Measurements from ENCODE around the gene BFAR. TPM values are rescaled to one million over a fixed set of nuclear protein-coding genes. Genes with fewer than 3 reads are reported as not detected.
"Not testable (repeated sequence)": the region's sequence is repeated elsewhere in the genome, so short reads cannot be mapped to it uniquely, and the experiment has no call there.

BFAR gene
- polyA plus RNA-seq, 1 of the 3 experiments (the other 2 are of a cell fraction), result 48.3 TPM

DNA sequence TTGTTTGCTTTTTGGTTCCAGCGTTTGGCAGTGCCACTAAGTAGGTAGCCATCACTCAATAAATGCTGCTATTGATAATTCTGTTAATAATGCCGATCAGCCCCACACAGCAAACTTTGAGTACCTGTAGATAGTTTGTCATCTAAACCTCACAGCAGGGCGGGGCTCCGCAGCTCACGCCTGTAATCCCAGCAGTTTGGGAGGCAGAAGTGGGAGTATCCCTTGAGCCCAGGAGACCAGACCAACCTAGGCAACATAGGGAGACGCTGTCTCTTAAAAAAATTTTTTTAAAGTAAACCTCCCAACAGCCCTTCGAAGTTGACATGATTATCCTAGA lies 1.6 kb downstream of the BFAR start:
- POLR2A ChIA-PET, result interaction anchor here (0.8 kb wide), 1 partner anchor 9 kb away, joined by 3 read pairs; no protein-coding TSS in a partner anchor
- peaks cover 4 to 27% of the 10 kb centered on the region in 2 experiments for H3K36me3 ChIP-seq (replicated peaks in 1 of 2; ENCODE audit: control insufficient read depth in 1 of 2, insufficient read depth in 2 of 2, low read length in 1 of 2)
- CTCF ChIA-PET, result no interaction called here
- TF ChIP-seq RFX5 (IDR thresholded peaks at IDR 0.05; ENCODE audit: low read length) (no peak), EZH2phosphoT487 (IDR thresholded peaks at IDR 0.05; ENCODE audit: borderline replicate concordance, low read depth) (no peak), GABPA (IDR thresholded peaks at IDR 0.05; ENCODE audit: low read depth) (no peak)
- peak overlapping the region; percentile 88 to 98 for H3K4me3 ChIP-seq (ENCODE audit: low read depth in 2 of 2, low read length in 1 of 2)
- no peaks in the 10 kb centered on the region for H3K9me3 ChIP-seq
- no peaks in the 10 kb centered on the region for H3K27me3 ChIP-seq (ENCODE audit: insufficient read depth)
- H3F3A ChIP-seq (replicated peaks; ENCODE audit: insufficient read depth), result peaks cover 11% of the 10 kb centered on the region
- H2AFZ ChIP-seq (ENCODE audit: low read depth), result no peak overlapping the region
- H3K9me2 ChIP-seq, result no peaks in the 10 kb centered on the region
- peak overlapping the region; percentile 98; the same call in 1 of the 2 replicates for H3K9ac ChIP-seq
- 55% methylated on average over 7 of the region's 7 CpGs for WGBS (ENCODE audit: low lambda C conversion rate)
- peaks cover 73% of the 10 kb centered on the region for H3K79me2 ChIP-seq (ENCODE audit: insufficient read depth)
- peaks cover 12% of the 10 kb centered on the region in 2 experiments; a peak in 2 of 4 replicates for H3K4me1 ChIP-seq (ENCODE audit: control insufficient read depth in 1 of 2, insufficient read depth in 2 of 2, low read depth in 1 of 2, low read length in 1 of 2)
- H3K27ac ChIP-seq (ENCODE audit: low read depth in 2 of 2, low read length in 1 of 2), result peak overlapping the region in 1 of 2 experiments; percentile 90; a peak in 1 of 4 replicates
- H3K4me2 ChIP-seq, result peak overlapping the region; percentile 96
- no peak for DNase-seq
- peaks cover 59% of the 10 kb centered on the region for H4K20me1 ChIP-seq (ENCODE audit: insufficient read depth)

- peaks cover 4 to 36% of the 10 kb centered on the region in 2 experiments for H3K36me3 ChIP-seq (replicated peaks in 1 of 2; ENCODE audit: control insufficient read depth in 1 of 2, insufficient read depth in 2 of 2, low read length in 1 of 2)
- POLR2A ChIA-PET, result interaction anchor here (0.6 kb wide), 1 partner anchor 33 kb away, joined by 7 read pairs; no protein-coding TSS in a partner anchor
Measured at GRCh38 chr16:14635395-14636165, 2.8 kb downstream of the BFAR start.

DNA sequence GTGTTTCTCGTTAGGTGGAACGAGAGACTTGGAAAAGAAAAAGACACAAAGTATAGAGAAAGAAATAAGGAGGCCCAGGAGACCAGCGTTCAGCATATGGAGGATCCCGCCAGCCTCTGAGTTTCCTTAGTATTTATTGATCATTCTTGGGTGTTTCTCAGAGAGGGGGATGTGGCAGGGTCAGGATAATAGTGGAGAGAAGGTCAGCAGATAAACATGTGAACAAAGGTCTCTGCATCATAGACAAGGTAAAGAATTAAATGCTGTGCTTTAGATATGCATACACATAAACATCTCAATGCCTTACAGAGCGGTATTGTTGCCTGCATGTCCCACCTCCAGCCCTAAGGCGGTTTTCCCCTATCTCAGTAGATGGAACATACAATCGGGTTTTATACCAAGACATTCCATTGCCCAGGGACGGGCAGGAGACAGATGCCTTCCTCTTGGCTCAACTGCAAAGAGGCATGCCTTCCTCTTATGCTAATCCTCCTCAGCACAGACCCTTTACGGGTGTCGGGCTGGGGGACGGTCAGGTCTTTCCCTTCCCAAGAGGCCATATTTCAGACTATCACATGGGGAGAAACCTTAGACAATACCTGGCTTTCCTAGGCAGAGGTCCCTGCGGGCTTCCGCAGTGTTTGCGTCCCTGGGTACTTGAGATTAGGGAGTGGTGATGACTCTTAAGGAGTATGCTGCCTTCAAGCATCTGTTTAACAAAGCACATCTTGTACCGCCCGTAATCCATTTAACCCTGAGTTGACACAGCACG lies 3.6 kb downstream of the BFAR start:
- POLR2A ChIA-PET, result not testable (repeated sequence)
- H3K36me3 ChIP-seq (replicated peaks in 1 of 2; ENCODE audit: control insufficient read depth in 1 of 2, insufficient read depth in 2 of 2, low read length in 1 of 2), result peaks cover 4 to 42% of the 10 kb centered on the region in 2 experiments

More at GRCh38 chr16:14635395-14636165, 2.8 kb downstream of the BFAR start:
- Histone ChIP-seq H3K9me2 (no peaks in the 10 kb centered on the region), H3K9ac (no peak overlapping the region), H3K4me1 (ENCODE audit: control insufficient read depth in 1 of 2, insufficient read depth in 2 of 2, low read depth in 1 of 2, low read length in 1 of 2) (peaks cover 8 to 9% of the 10 kb centered on the region in 2 experiments; a peak in 2 of 4 replicates), H3K4me2 (0 out of 2 replicates have a peak overlapping the region, but pooled peaks have one; percentile 96), H3F3A (replicated peaks; ENCODE audit: insufficient read depth) (peaks cover 8% of the 10 kb centered on the region), H3K79me2 (ENCODE audit: insufficient read depth) (peaks cover 79% of the 10 kb centered on the region), H3K27ac (ENCODE audit: low read depth in 2 of 2, low read length in 1 of 2) (no peak overlapping the region), H3K4me3 (ENCODE audit: low read depth in 2 of 2, low read length in 1 of 2) (no peak overlapping the region), H3K9me3 (no peaks in the 10 kb centered on the region), H4K20me1 (ENCODE audit: insufficient read depth) (peaks cover 71% of the 10 kb centered on the region), H2AFZ (ENCODE audit: low read depth) (no peak overlapping the region), H3K27me3 (ENCODE audit: insufficient read depth) (no peaks in the 10 kb centered on the region)
- no peak for TF ChIP-seq YY1 (IDR thresholded peaks at IDR 0.05; ENCODE audit: low read depth)
- TF ChIP-seq, protein P1, sequence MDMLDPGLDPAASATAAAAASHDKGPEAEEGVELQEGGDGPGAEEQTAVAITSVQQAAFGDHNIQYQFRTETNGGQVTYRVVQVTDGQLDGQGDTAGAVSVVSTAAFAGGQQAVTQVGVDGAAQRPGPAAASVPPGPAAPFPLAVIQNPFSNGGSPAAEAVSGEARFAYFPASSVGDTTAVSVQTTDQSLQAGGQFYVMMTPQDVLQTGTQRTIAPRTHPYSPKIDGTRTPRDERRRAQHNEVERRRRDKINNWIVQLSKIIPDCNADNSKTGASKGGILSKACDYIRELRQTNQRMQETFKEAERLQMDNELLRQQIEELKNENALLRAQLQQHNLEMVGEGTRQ (IDR thresholded peaks at IDR 0.05; ENCODE audit: borderline replicate concordance, low read depth, low read length), result no peak
- DNase-seq, result no peak
- CTCF ChIA-PET, result interaction anchor here (0.7 kb wide), 1 partner anchor 11 kb away, joined by 3 read pairs; no protein-coding TSS in a partner anchor
- WGBS (ENCODE audit: low lambda C conversion rate), result 87% methylated on average over 12 of the region's 12 CpGs

GRCh38 chr16:14636951-14637240 lies 4.1 kb downstream of the BFAR start:
- peaks cover 4 to 42% of the 10 kb centered on the region in 2 experiments for H3K36me3 ChIP-seq (replicated peaks in 1 of 2; ENCODE audit: control insufficient read depth in 1 of 2, insufficient read depth in 2 of 2, low read length in 1 of 2)
- CTCF ChIA-PET; H3K9me3 ChIP-seq; H3K4me1 ChIP-seq (ENCODE audit: control insufficient read depth in 1 of 2, insufficient read depth in 2 of 2, low read depth in 1 of 2, low read length in 1 of 2); DNase-seq; H3K9me2 ChIP-seq; H3K27me3 ChIP-seq (ENCODE audit: insufficient read depth); H3K9ac ChIP-seq; H3K4me3 ChIP-seq (ENCODE audit: low read depth in 2 of 2, low read length in 1 of 2); H2AFZ ChIP-seq (ENCODE audit: low read depth); H3F3A ChIP-seq (replicated peaks; ENCODE audit: insufficient read depth); H3K4me2 ChIP-seq; H3K27ac ChIP-seq (ENCODE audit: low read depth in 2 of 2, low read length in 1 of 2); POLR2A ChIA-PET: not testable (repeated sequence)
- H4K20me1 ChIP-seq (ENCODE audit: insufficient read depth), result peaks cover 84% of the 10 kb centered on the region
- 73% methylated on average over 1 of the region's 1 CpG for WGBS (ENCODE audit: low lambda C conversion rate)
- peaks cover 92% of the 10 kb centered on the region for H3K79me2 ChIP-seq (ENCODE audit: insufficient read depth)

More for the DNA sequence above, 3.6 kb downstream of the BFAR start:
- H3F3A ChIP-seq (replicated peaks; ENCODE audit: insufficient read depth); H3K9ac ChIP-seq; H3K27ac ChIP-seq (ENCODE audit: low read depth in 2 of 2, low read length in 1 of 2); CTCF ChIA-PET; DNase-seq; H3K4me1 ChIP-seq (ENCODE audit: control insufficient read depth in 1 of 2, insufficient read depth in 2 of 2, low read depth in 1 of 2, low read length in 1 of 2); H3K9me3 ChIP-seq; H3K4me2 ChIP-seq; H2AFZ ChIP-seq (ENCODE audit: low read depth); H3K27me3 ChIP-seq (ENCODE audit: insufficient read depth); H3K9me2 ChIP-seq; H3K4me3 ChIP-seq (ENCODE audit: low read depth in 2 of 2, low read length in 1 of 2): not testable (repeated sequence)
- WGBS (ENCODE audit: low lambda C conversion rate), result 87% methylated on average over 15 of the region's 17 CpGs
- H3K79me2 ChIP-seq (ENCODE audit: insufficient read depth), result peaks cover 87% of the 10 kb centered on the region
- H4K20me1 ChIP-seq (ENCODE audit: insufficient read depth), result peaks cover 79% of the 10 kb centered on the region
